ENCODE measurements around the gene GSE1.

DNA sequence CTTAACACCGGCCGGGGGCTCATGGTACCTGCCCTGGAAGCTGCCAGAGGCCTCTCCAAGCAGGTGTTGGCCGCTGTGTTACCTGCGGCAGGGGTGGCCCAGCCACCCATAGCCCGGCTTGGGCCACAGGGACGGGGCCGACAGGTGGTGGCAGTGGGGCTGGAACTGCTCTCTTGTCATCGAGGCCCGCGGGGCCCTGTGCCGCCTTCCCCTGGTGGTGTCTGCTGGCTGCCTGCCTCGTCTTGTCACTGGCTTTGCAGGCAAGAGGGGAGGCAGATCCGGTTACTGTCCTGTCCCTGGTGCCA is 27.1 kb downstream of the GSE1 start:
- TF ChIP-seq, protein P1, sequence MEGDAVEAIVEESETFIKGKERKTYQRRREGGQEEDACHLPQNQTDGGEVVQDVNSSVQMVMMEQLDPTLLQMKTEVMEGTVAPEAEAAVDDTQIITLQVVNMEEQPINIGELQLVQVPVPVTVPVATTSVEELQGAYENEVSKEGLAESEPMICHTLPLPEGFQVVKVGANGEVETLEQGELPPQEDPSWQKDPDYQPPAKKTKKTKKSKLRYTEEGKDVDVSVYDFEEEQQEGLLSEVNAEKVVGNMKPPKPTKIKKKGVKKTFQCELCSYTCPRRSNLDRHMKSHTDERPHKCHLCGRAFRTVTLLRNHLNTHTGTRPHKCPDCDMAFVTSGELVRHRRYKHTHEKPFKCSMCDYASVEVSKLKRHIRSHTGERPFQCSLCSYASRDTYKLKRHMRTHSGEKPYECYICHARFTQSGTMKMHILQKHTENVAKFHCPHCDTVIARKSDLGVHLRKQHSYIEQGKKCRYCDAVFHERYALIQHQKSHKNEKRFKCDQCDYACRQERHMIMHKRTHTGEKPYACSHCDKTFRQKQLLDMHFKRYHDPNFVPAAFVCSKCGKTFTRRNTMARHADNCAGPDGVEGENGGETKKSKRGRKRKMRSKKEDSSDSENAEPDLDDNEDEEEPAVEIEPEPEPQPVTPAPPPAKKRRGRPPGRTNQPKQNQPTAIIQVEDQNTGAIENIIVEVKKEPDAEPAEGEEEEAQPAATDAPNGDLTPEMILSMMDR (conservative IDR thresholded peaks at IDR 0.05; ENCODE audit: low read depth, low read length) = no peak
- no peak for TF ChIP-seq EZH2 (IDR thresholded peaks at IDR 0.05; ENCODE audit: low read length, unreplicated experiment)

Measured in PC-3 (cell line).